ENCODE data around the gene NTPCR.
A peak's percentile ranks its signal among the peaks of the same experiment; 100 is the strongest.
"Not testable (repeated sequence)": the region's sequence is repeated elsewhere in the genome, so short reads cannot be mapped to it uniquely, and the experiment has no call there.

Gene NTPCR

DNA sequence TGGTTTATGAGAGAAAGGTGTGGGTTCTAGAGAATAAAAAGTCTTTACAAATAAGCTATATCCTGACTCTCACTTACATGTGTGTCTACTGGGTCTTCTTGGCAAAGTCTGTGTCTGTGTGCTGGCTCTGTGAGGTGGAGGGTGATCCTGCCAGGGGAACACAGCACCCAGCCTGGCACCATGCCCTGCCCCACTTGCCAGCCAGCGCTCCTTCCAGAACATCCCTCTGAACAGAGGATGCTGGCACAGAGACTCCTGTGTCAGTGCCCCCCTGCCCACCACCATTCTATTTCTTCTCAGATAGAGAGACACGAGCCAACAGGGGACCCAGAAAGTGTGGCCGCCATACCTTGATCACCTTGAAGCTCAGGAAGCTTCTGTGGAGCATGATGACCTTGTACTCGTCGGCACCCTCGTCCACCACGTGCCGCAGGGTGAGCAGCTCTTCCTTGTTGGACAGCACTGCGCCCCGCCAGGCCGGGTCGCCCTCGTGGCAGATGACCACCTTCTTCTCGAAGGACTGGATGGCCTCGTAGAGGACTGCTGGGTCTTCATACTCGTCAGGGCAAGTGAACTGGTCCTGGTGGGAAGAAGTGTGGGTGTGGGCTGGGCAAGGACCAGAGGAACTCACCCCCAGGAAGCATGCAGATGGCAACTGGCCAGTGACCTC lies 49.7 kb downstream of the NTPCR start:
- TF ChIP-seq, protein P1, sequence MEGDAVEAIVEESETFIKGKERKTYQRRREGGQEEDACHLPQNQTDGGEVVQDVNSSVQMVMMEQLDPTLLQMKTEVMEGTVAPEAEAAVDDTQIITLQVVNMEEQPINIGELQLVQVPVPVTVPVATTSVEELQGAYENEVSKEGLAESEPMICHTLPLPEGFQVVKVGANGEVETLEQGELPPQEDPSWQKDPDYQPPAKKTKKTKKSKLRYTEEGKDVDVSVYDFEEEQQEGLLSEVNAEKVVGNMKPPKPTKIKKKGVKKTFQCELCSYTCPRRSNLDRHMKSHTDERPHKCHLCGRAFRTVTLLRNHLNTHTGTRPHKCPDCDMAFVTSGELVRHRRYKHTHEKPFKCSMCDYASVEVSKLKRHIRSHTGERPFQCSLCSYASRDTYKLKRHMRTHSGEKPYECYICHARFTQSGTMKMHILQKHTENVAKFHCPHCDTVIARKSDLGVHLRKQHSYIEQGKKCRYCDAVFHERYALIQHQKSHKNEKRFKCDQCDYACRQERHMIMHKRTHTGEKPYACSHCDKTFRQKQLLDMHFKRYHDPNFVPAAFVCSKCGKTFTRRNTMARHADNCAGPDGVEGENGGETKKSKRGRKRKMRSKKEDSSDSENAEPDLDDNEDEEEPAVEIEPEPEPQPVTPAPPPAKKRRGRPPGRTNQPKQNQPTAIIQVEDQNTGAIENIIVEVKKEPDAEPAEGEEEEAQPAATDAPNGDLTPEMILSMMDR (IDR thresholded peaks at IDR 0.05; ENCODE audit: insufficient read depth, missing control alignments): no peak
- DNase-seq (ENCODE audit: insufficient read length, low spot score) (no peak), FAIRE-seq (no peak)

DNA sequence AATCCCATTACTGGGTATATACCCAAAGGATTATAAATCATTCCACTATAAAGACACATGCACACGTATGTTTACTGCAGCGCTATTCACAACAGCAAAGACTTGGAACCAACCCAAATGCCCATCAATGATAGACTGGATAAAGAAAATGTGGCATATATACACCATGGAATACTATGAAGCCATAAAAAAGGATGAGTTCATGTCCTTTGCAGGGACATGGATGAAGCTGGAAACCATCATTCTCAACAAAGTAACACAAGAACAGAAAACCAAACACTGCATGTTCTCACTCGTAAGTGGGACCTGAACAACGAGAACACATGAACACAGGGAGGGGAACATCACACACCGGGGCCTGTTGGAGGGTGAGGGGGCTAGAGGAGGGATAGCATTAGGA lies 53.2 kb downstream of the NTPCR start:
- not testable (repeated sequence) for FAIRE-seq; DNase-seq (ENCODE audit: insufficient read length, low spot score)

GRCh38 chr1:233004451-233004850 lies 54.0 kb downstream of the NTPCR start:
- DNase-seq (ENCODE audit: insufficient read length, low spot score) (no peak), FAIRE-seq (no peak)
- TF ChIP-seq, protein P1 (IDR thresholded peaks at IDR 0.05; ENCODE audit: insufficient read depth, missing control alignments): no peak

GRCh38 chr1:233005156-233005555 lies 54.7 kb downstream of the NTPCR start:
- no peak for FAIRE-seq
- TF ChIP-seq, protein P1 (IDR thresholded peaks at IDR 0.05; ENCODE audit: insufficient read depth, missing control alignments): no peak
- no peak for DNase-seq (ENCODE audit: insufficient read length, low spot score)

DNA sequence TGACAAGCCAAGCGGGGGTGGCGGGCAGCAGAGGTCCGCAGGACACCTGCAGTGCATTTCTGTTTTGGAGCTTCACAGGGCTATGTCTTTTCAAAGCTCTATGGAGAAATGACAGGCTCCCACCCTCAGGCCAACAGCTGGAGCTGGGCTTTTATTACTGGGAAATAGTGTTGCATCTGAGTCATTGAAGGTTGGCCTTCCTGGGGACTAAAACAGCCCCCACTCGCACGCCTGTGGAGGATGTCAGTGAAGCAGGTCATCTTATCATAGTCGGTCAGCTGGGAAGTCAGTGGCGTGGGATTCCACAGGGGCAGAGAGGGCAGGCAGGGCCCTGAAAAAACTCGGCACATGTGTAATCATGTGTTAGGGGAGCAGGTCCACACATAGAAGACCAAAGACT lies 55.3 kb downstream of the NTPCR start:
- DNase-seq (ENCODE audit: insufficient read length, low spot score) (no peak), FAIRE-seq (no peak)
- TF ChIP-seq, protein P1 (IDR thresholded peaks at IDR 0.05; ENCODE audit: insufficient read depth, missing control alignments): no peak

DNA sequence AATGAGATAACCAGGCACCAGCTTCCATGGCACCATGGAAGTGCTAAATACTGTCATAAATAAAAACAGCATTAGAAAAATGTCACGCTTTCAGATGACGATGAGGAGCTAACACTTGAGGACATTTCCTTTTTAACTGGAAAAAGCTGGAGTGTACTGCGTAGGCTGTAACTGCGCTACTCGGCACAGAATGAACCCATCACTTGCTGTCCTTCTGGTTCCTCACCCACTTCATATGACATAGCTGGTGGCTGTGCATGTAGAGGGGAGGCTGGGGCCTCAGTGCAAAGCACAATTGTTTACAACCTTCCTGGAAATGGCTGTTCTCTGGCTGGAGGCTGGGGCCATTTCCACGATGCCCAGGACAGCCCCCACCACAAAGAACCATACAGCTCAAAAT lies 55.7 kb downstream of the NTPCR start:
- TF ChIP-seq, protein P1 (IDR thresholded peaks at IDR 0.05; ENCODE audit: insufficient read depth, missing control alignments): no peak
- DNase-seq (ENCODE audit: insufficient read length, low spot score) (no peak), FAIRE-seq (no peak)

GRCh38 chr1:233006541-233006973 lies 56.1 kb downstream of the NTPCR start:
- no peak for FAIRE-seq
- no peak for DNase-seq (ENCODE audit: insufficient read length, low spot score)
- TF ChIP-seq, protein P1 (IDR thresholded peaks at IDR 0.05; ENCODE audit: insufficient read depth, missing control alignments): no peak

DNA sequence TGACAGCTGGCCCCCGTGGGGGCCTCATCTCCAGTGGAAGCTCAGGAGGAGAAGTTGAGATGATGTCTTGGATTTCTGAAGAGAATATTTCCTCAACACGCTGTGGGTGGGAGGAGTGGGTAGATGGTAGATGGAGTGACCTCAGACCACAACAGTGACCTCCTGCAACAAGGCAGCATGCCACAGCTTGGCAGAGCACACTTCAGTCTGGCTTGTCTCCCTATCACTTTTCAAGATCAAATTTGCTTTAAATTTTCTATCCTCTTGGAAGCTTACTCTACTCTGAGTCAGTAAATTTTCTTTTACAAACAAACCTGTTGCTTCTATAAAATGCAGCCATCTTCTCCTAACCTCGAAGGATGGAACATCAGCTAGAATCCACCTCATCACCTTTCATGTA lies 59.7 kb downstream of the NTPCR start:
- TF ChIP-seq, protein P1 (IDR thresholded peaks at IDR 0.05; ENCODE audit: insufficient read depth, missing control alignments): no peak
- DNase-seq (ENCODE audit: insufficient read length, low spot score) (no peak), FAIRE-seq (peak; percentile 32)

Data from D721Med (cell line).